ENCODE data around the gene PCDHA9.
A peak's percentile ranks its signal among the peaks of the same experiment; 100 is the strongest.
"Not testable (repeated sequence)": the region's sequence is repeated elsewhere in the genome, so short reads cannot be mapped to it uniquely, and the experiment has no call there.

PCDHA9 gene

GRCh38 chr5:140835622-140836510, 12.3 kb upstream of the PCDHA9 start:
- Histone ChIP-seq H3K27ac (ENCODE audit: low read length) (no peak overlapping the region), H3K36me3 (ENCODE audit: insufficient read depth, low read length) (no peaks in the 10 kb centered on the region), H2AFZ (ENCODE audit: low read depth, low read length) (no peak overlapping the region), H3K4me2 (ENCODE audit: insufficient read depth, low read length) (no peak overlapping the region), H3K79me2 (ENCODE audit: insufficient read depth, low read length) (no peaks in the 10 kb centered on the region), H3K4me3 (ENCODE audit: low read depth in 1 of 2, low read length in 2 of 2) (no peak overlapping the region), H3K27me3 (ENCODE audit: insufficient read depth, low read length, poor library complexity) (no peaks in the 10 kb centered on the region), H4K20me1 (ENCODE audit: insufficient read depth, low read length) (no peaks in the 10 kb centered on the region), H3K9me3 (ENCODE audit: insufficient read depth, low read length, severe bottlenecking) (no peaks in the 10 kb centered on the region), H3K9ac (ENCODE audit: low read depth, low read length) (no peak overlapping the region), H3K4me1 (ENCODE audit: insufficient read depth, low read length) (no peaks in the 10 kb centered on the region)
- TF ChIP-seq, protein P1, sequence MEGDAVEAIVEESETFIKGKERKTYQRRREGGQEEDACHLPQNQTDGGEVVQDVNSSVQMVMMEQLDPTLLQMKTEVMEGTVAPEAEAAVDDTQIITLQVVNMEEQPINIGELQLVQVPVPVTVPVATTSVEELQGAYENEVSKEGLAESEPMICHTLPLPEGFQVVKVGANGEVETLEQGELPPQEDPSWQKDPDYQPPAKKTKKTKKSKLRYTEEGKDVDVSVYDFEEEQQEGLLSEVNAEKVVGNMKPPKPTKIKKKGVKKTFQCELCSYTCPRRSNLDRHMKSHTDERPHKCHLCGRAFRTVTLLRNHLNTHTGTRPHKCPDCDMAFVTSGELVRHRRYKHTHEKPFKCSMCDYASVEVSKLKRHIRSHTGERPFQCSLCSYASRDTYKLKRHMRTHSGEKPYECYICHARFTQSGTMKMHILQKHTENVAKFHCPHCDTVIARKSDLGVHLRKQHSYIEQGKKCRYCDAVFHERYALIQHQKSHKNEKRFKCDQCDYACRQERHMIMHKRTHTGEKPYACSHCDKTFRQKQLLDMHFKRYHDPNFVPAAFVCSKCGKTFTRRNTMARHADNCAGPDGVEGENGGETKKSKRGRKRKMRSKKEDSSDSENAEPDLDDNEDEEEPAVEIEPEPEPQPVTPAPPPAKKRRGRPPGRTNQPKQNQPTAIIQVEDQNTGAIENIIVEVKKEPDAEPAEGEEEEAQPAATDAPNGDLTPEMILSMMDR (IDR thresholded peaks at IDR 0.05; ENCODE audit: borderline replicate concordance, extremely low read depth, low read length, poor library complexity, severe bottlenecking): no peak
- no peak for TF ChIP-seq EZH2 (IDR thresholded peaks at IDR 0.05; ENCODE audit: borderline replicate concordance, low read depth, low read length, severe bottlenecking)
- ATAC-seq (ENCODE audit: insufficient read depth, low read depth) (no peak), DNase-seq (no peak)

GRCh38 chr5:140840978-140841962, 6.9 kb upstream of the PCDHA9 start, which contains the start of gene PCDHA8:
Gene PCDHA8, plus strand, starts transcription at chr5:140841187. Its CDS starts 135 bp downstream, at chr5:140841322.
- no peak within 1 kb of the TSS for H3K27ac ChIP-seq (ENCODE audit: low read length)
- H3K4me2 ChIP-seq (ENCODE audit: insufficient read depth, low read length): no peak within 1 kb of the TSS
- H2AFZ ChIP-seq (ENCODE audit: low read depth, low read length): no peak within 1 kb of the TSS
- DNase-seq (no peak), ATAC-seq (ENCODE audit: insufficient read depth, low read depth) (no peak)
- H3K9me3 ChIP-seq (ENCODE audit: insufficient read depth, low read length, severe bottlenecking): no peaks in the 10 kb centered on the region
- no peaks in the 10 kb centered on the region for H3K4me1 ChIP-seq (ENCODE audit: insufficient read depth, low read length)
- no peaks in the 10 kb centered on the region for H3K27me3 ChIP-seq (ENCODE audit: insufficient read depth, low read length, poor library complexity)
- TF ChIP-seq, protein P1 (IDR thresholded peaks at IDR 0.05; ENCODE audit: borderline replicate concordance, extremely low read depth, low read length, poor library complexity, severe bottlenecking): peak; percentile 58
- no peak for TF ChIP-seq EZH2 (IDR thresholded peaks at IDR 0.05; ENCODE audit: borderline replicate concordance, low read depth, low read length, severe bottlenecking)
- H3K9ac ChIP-seq (ENCODE audit: low read depth, low read length): no peak within 1 kb of the TSS
- no peaks in the 10 kb centered on the region for H4K20me1 ChIP-seq (ENCODE audit: insufficient read depth, low read length)
- H3K79me2 ChIP-seq (ENCODE audit: insufficient read depth, low read length): no peaks in the 10 kb centered on the region
- H3K4me3 ChIP-seq (ENCODE audit: low read depth in 1 of 2, low read length in 2 of 2): no peak within 1 kb of the TSS
- no peaks in the 10 kb centered on the region for H3K36me3 ChIP-seq (ENCODE audit: insufficient read depth, low read length)

- no peaks in the 10 kb centered on the region for H3K4me1 ChIP-seq (ENCODE audit: insufficient read depth, low read length)
- no peak overlapping the region for H2AFZ ChIP-seq (ENCODE audit: low read depth, low read length)
- no peaks in the 10 kb centered on the region for H3K27me3 ChIP-seq (ENCODE audit: insufficient read depth, low read length, poor library complexity)
- H3K79me2 ChIP-seq (ENCODE audit: insufficient read depth, low read length): no peaks in the 10 kb centered on the region
- H3K27ac ChIP-seq (ENCODE audit: low read length): no peak overlapping the region
- H3K9ac ChIP-seq (ENCODE audit: low read depth, low read length): no peak overlapping the region
- H3K9me3 ChIP-seq (ENCODE audit: insufficient read depth, low read length, severe bottlenecking): no peaks in the 10 kb centered on the region
- no peak for TF ChIP-seq EZH2 (IDR thresholded peaks at IDR 0.05; ENCODE audit: borderline replicate concordance, low read depth, low read length, severe bottlenecking)
- TF ChIP-seq, protein P1 (IDR thresholded peaks at IDR 0.05; ENCODE audit: borderline replicate concordance, extremely low read depth, low read length, poor library complexity, severe bottlenecking): no peak
- no peak for DNase-seq
- ATAC-seq (ENCODE audit: insufficient read depth, low read depth): no peak
- H3K4me3 ChIP-seq (ENCODE audit: low read depth in 1 of 2, low read length in 2 of 2): no peak overlapping the region
- H3K4me2 ChIP-seq (ENCODE audit: insufficient read depth, low read length): no peak overlapping the region
- H4K20me1 ChIP-seq (ENCODE audit: insufficient read depth, low read length): no peaks in the 10 kb centered on the region
- no peaks in the 10 kb centered on the region for H3K36me3 ChIP-seq (ENCODE audit: insufficient read depth, low read length)
Observed at GRCh38 chr5:140842798-140843733, 5.1 kb upstream of the PCDHA9 start.

GRCh38 chr5:140849831-140850634, 1.9 kb downstream of the PCDHA9 start:
- H4K20me1 ChIP-seq (ENCODE audit: insufficient read depth, low read length); H3K4me2 ChIP-seq (ENCODE audit: insufficient read depth, low read length); H3K27ac ChIP-seq (ENCODE audit: low read length); H3K4me1 ChIP-seq (ENCODE audit: insufficient read depth, low read length); H3K4me3 ChIP-seq (ENCODE audit: low read depth in 1 of 2, low read length in 2 of 2); H3K79me2 ChIP-seq (ENCODE audit: insufficient read depth, low read length); H3K27me3 ChIP-seq (ENCODE audit: insufficient read depth, low read length, poor library complexity); H3K9me3 ChIP-seq (ENCODE audit: insufficient read depth, low read length, severe bottlenecking); ATAC-seq (ENCODE audit: insufficient read depth, low read depth); H3K9ac ChIP-seq (ENCODE audit: low read depth, low read length); H3K36me3 ChIP-seq (ENCODE audit: insufficient read depth, low read length); DNase-seq; H2AFZ ChIP-seq (ENCODE audit: low read depth, low read length): not testable (repeated sequence)
